Measurements from ENCODE around the gene CTBP1. TPM values are rescaled to one million over a fixed set of nuclear protein-coding genes. Genes with fewer than 3 reads are reported as not detected.

The CTBP1 gene
- total RNA-seq, 1 experiment from 2014 or later: 136 TPM

DNA sequence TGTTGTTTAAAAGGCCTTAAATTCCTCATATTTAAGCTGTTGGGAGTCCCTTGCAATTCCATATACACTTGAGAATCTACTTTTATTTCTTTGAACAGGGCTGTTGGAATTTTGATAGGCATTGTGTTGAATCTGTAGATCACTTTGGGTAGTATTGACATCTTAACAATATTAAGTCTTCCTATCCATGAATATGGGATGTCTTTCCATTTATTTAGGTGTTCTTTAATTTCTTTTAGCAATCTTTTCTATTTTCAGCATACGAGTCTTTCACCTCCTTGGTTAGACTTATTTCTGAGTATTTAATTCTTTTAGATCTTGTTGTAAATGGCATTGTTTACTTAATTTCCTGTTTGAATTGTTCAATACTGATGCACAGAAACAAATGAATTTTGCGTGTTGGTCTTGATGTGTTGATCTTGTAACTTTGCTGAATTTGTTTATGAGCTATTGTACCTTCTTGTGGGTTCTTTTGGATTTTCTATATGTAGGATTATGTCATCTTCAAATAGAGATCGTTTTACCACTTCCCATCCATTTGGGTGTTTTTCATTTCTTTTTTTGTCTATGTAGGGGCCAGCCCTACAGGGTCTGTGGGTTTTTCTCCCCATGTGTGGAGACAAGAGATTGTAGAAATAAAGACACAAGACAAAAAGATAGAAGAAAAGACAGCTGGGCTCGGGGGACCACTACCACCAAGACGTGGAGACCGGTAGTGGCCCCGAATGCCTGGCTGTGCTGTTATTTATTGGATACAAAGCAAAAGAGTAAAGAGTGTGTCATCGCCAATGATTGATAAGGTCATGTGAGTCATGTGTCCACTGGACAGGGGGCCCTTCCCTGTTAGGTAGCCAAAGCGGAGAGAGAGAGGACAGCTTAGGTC is 18.2 kb upstream of the CTBP1 start:
- H3K27ac ChIP-seq (ENCODE audit: insufficient read length, low read depth, low read length): no peak overlapping the region
- H4K91ac ChIP-seq (ENCODE audit: insufficient read length, low read depth, low read length): no peak overlapping the region
- no peak overlapping the region for H3K23ac ChIP-seq (ENCODE audit: insufficient read length, low read depth, low read length)
- no peak overlapping the region for H3T11ph ChIP-seq (ENCODE audit: low read length)
- Mint-ChIP-seq H3K4me3 (peak overlapping the region in 1 of 2 experiments; percentile 48; a peak in 1 of 5 replicates), H3K9me3 (peaks cover 51 to 57% of the 10 kb centered on the region in 2 experiments), H3K4me1 (0 out of 4 replicates have a peak, but pooled peaks cover 0 to 2% of the 10 kb centered on the region in 2 experiments), H3K36me3 (ENCODE audit: insufficient read depth in 1 of 3, low read depth in 3 of 3) (peaks cover 5 to 19% (median 6%) of the 10 kb centered on the region in 3 experiments; a peak in 5 of 7 replicates), H3K27ac (no peak overlapping the region), H3K27me3 (ENCODE audit: low read depth) (peaks cover 8% of the 10 kb centered on the region)
- TF ChIP-seq, protein P1, sequence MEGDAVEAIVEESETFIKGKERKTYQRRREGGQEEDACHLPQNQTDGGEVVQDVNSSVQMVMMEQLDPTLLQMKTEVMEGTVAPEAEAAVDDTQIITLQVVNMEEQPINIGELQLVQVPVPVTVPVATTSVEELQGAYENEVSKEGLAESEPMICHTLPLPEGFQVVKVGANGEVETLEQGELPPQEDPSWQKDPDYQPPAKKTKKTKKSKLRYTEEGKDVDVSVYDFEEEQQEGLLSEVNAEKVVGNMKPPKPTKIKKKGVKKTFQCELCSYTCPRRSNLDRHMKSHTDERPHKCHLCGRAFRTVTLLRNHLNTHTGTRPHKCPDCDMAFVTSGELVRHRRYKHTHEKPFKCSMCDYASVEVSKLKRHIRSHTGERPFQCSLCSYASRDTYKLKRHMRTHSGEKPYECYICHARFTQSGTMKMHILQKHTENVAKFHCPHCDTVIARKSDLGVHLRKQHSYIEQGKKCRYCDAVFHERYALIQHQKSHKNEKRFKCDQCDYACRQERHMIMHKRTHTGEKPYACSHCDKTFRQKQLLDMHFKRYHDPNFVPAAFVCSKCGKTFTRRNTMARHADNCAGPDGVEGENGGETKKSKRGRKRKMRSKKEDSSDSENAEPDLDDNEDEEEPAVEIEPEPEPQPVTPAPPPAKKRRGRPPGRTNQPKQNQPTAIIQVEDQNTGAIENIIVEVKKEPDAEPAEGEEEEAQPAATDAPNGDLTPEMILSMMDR (conservative IDR thresholded peaks at IDR 0.05): no peak
- H3K79me1 ChIP-seq (ENCODE audit: insufficient read depth, low read depth, low read length, poor library complexity, severe bottlenecking): no peaks in the 10 kb centered on the region
- no peak overlapping the region for H2BK20ac ChIP-seq (ENCODE audit: low read depth, low read length, poor library complexity, severe bottlenecking)
- no peak overlapping the region for H2BK15ac ChIP-seq (ENCODE audit: low read depth, low read length)
- no peaks in the 10 kb centered on the region for H3K4me1 ChIP-seq (ENCODE audit: insufficient read depth, low read length)
- H3K4me2 ChIP-seq (ENCODE audit: insufficient read depth, insufficient read length, low read length): no peak overlapping the region
- H3K9me3 ChIP-seq (ENCODE audit: control insufficient read depth, low read depth, low read length): no peaks in the 10 kb centered on the region
- H3K56ac ChIP-seq (ENCODE audit: insufficient read length, low read depth, low read length): no peak overlapping the region
- H3K23me2 ChIP-seq (ENCODE audit: insufficient read length, low read depth, low read length, poor library complexity, severe bottlenecking): no peaks in the 10 kb centered on the region
- no peak overlapping the region for H2AFZ ChIP-seq (ENCODE audit: low read length)
- no peak overlapping the region for H2AK5ac ChIP-seq (ENCODE audit: insufficient read length, low read length)
- no peak overlapping the region for H2BK12ac ChIP-seq (ENCODE audit: insufficient read length, low read depth, low read length)
- H4K20me1 ChIP-seq (ENCODE audit: control insufficient read depth, insufficient read depth, insufficient read length): no peaks in the 10 kb centered on the region
- WGBS (ENCODE audit: extremely low coverage, insufficient read length, low lambda C conversion rate): no CpG with 5 or more reads among the region's 9 CpGs
- no peak overlapping the region for H3K9ac ChIP-seq (ENCODE audit: extremely low read depth, insufficient read length, low read length)
- H3K18ac ChIP-seq (ENCODE audit: insufficient read length, low read depth, low read length): no peak overlapping the region
- no peaks in the 10 kb centered on the region for H3K27me3 ChIP-seq (ENCODE audit: insufficient read depth, low read length)
- H3K79me2 ChIP-seq (ENCODE audit: insufficient read depth, low read length): no peaks in the 10 kb centered on the region
- DNase-seq: no peak
- H3K4ac ChIP-seq (ENCODE audit: low read depth, low read length): no peak overlapping the region
- H4K5ac ChIP-seq (ENCODE audit: insufficient read length, low read depth, low read length): no peak overlapping the region
- no peak overlapping the region for H2BK5ac ChIP-seq (ENCODE audit: insufficient read length, low read length)
- H4K8ac ChIP-seq (replicated peaks; ENCODE audit: insufficient read length, low read depth, low read length): no peak overlapping the region
- H2BK120ac ChIP-seq (ENCODE audit: low read depth, low read length, poor library complexity, severe bottlenecking): no peak overlapping the region
- H3K14ac ChIP-seq (ENCODE audit: insufficient read depth, low read length): no peak overlapping the region

Measured in H9 (cell line).